Fibroblast of skin of scalp (primary cell): ENCODE measurements around the gene KIAA0825.
"Not testable (repeated sequence)": the region's sequence is repeated elsewhere in the genome, so short reads cannot be mapped to it uniquely, and the experiment has no call there.

Experiments used
- DNase-seq: peaks from one replicate; pipeline ENCODE4 v3.0.0-alpha.2; 2013

KIAA0825 gene

GRCh38 chr5:94577466-94578245 lies 40.7 kb downstream of the KIAA0825 start:
- no peak for DNase-seq

GRCh38 chr5:94575196-94575595 lies 43.2 kb downstream of the KIAA0825 start:
- DNase-seq, result no peak

- not testable (repeated sequence) for DNase-seq
These were observed 45.1 kb downstream of the KIAA0825 start for GRCh38 chr5:94573349-94573748.

GRCh38 chr5:94571415-94571814 lies 47.0 kb downstream of the KIAA0825 start:
- no peak for DNase-seq

GRCh38 chr5:94564812-94565211 lies 53.6 kb downstream of the KIAA0825 start:
- no peak for DNase-seq

GRCh38 chr5:94562327-94562971 lies 56.0 kb downstream of the KIAA0825 start:
- no peak for DNase-seq

- DNase-seq, result no peak
These were observed 60.4 kb downstream of the KIAA0825 start for GRCh38 chr5:94558028-94558427.

GRCh38 chr5:94551858-94552257 lies 66.5 kb downstream of the KIAA0825 start:
- DNase-seq, result no peak

GRCh38 chr5:94545870-94546625 lies 72.4 kb downstream of the KIAA0825 start:
- DNase-seq, result no peak

GRCh38 chr5:94544875-94545547 lies 73.4 kb downstream of the KIAA0825 start:
- no peak for DNase-seq

- peak; percentile 21 for DNase-seq
These were observed 74.3 kb downstream of the KIAA0825 start for GRCh38 chr5:94544031-94544650.

- DNase-seq, result no peak
These were observed 77.4 kb downstream of the KIAA0825 start for GRCh38 chr5:94540856-94541494.

- DNase-seq, result no peak
These were observed 80.1 kb downstream of the KIAA0825 start for GRCh38 chr5:94538260-94538659.

- no peak for DNase-seq
These were observed 91.7 kb downstream of the KIAA0825 start for GRCh38 chr5:94526706-94527105.

- peak; percentile 36 for DNase-seq
These were observed 93.3 kb downstream of the KIAA0825 start for GRCh38 chr5:94524841-94525697.

- no peak for DNase-seq
These were observed 95.4 kb downstream of the KIAA0825 start for GRCh38 chr5:94523018-94523417.

- peak; percentile 34 for DNase-seq
These were observed 96.3 kb downstream of the KIAA0825 start for GRCh38 chr5:94522117-94522516.

- DNase-seq, result no peak
These were observed 100.6 kb downstream of the KIAA0825 start for GRCh38 chr5:94517490-94518488.

GRCh38 chr5:94516148-94516547 lies 102.3 kb downstream of the KIAA0825 start:
- DNase-seq, result no peak
